PC-9 (cell line): ENCODE results near the gene RBM43. TPM values are rescaled to one million over a fixed set of nuclear protein-coding genes. Genes with fewer than 3 reads are reported as not detected.

Experiments
- BruUV-seq: library from RNA; stranded (reverse); fragments of 400-500 nt; replicated peaks from 2 replicates; lab custom pipeline; 2021; lab: Mats Ljungman, UMichigan
- CTCF ChIA-PET: fragments of 300-600 bp; sonication (Branson Sonifier 250); formaldehyde crosslinking; loops from one replicate; lab custom pipeline; 2022; ENCODE audit warnings: antibody characterized with exemption; lab: Charles Lee
- POLR2A ChIA-PET: fragments of 300-600 bp; sonication (Branson Sonifier 250); formaldehyde crosslinking; loops from one replicate; lab custom pipeline; 2022; ENCODE audit warnings: antibody characterized with exemption; ENCODE audit not compliant: unreplicated experiment; lab: Charles Lee
- DNase-seq, 2 experiments: peaks; one replicate each; pipeline versions ENCODE4 v3.0.0 to v3.0.0-alpha.2; 2015 to 2022; ENCODE audit warnings: mixed read lengths in 1 of 2
- H2AFZ ChIP-seq: fragments of 200-600 bp; sonication (generic); 2 replicates; pipeline ENCODE4 v1.8.1; 2017; ENCODE audit warnings: antibody characterized with exemption
- H3F3A ChIP-seq: fragments of 200-600 bp; sonication (generic); 2 replicates; pipeline ENCODE4 v1.8.1; 2017; ENCODE audit warnings: antibody characterized with exemption, mild to moderate bottlenecking, low read depth; ENCODE audit not compliant: insufficient read depth
- H3K27ac ChIP-seq: fragments of 200-600 bp; sonication (generic); 2 replicates; pipeline ENCODE4 v1.6.1; 2016; ENCODE audit warnings: mixed run types
- H3K27me3 ChIP-seq: fragments of 200-600 bp; sonication (generic); 2 replicates; pipeline ENCODE4 v1.6.1; 2016; ENCODE audit warnings: low read depth, mixed run types; ENCODE audit not compliant: insufficient read depth
- H3K36me3 ChIP-seq: fragments of 200-600 bp; sonication (generic); 2 replicates; pipeline ENCODE4 v1.6.1; 2016; ENCODE audit warnings: low read depth, mixed run types
- H3K4me1 ChIP-seq: fragments of 200-600 bp; sonication (generic); replicated peaks from 2 replicates; pipeline ENCODE4 v1.6.1; 2016; ENCODE audit warnings: mixed run types; ENCODE audit not compliant: insufficient read depth
- H3K4me2 ChIP-seq: fragments of 200-600 bp; sonication (generic); 2 replicates; pipeline ENCODE4 v1.6.1; 2017; ENCODE audit warnings: mixed run types
- H3K4me3 ChIP-seq: fragments of 200-600 bp; sonication (generic); 2 replicates; pipeline ENCODE4 v1.6.1; 2016; ENCODE audit warnings: mixed run types
- H3K79me2 ChIP-seq: fragments of 200-600 bp; sonication (generic); 2 replicates; pipeline ENCODE4 v1.6.1; 2017; ENCODE audit warnings: low read depth, mixed run types
- H3K9me2 ChIP-seq: fragments of 200-600 bp; sonication (generic); 2 replicates; pipeline ENCODE4 v1.8.1; 2017; ENCODE audit warnings: mild to moderate bottlenecking; ENCODE audit not compliant: insufficient read depth
- H3K9me3 ChIP-seq: fragments of 200-600 bp; sonication (generic); 2 replicates; pipeline ENCODE4 v1.8.1; 2016; ENCODE audit warnings: low read depth; ENCODE audit not compliant: insufficient read depth
- H4K20me1 ChIP-seq: fragments of 200-600 bp; sonication (generic); 2 replicates; pipeline ENCODE4 v1.8.1; 2017; ENCODE audit not compliant: insufficient read depth
- CTCF ChIP-seq: fragments of 200-600 bp; sonication (generic); conservative IDR thresholded peaks from 2 replicates; pipeline ENCODE4 v1.6.1; 2017; ENCODE audit warnings: mixed run types, antibody characterized with exemption, mild to moderate bottlenecking, moderate library complexity
- EZH2 ChIP-seq: fragments of 200-600 bp; sonication (generic); IDR thresholded peaks from 2 replicates; pipeline ENCODE4 v1.8.0; 2017; ENCODE audit warnings: antibody characterized with exemption, low read depth
- intact Hi-C: fragments of 100-400 bp; cut with micrococcal nuclease; formaldehyde crosslinking; loops from one replicate; pipeline ENCODE4 v1.10.0; 2022; ENCODE audit not compliant: unreplicated experiment
- total RNA-seq: library from RNA; stranded (reverse); gene quantifications from 2 replicates; pipeline ENCODE4 v1.2.3, GENCODE V29; 2021

Gene RBM43
- total RNA-seq, 1 experiment from 2014 or later: 5.3 TPM

DNA sequence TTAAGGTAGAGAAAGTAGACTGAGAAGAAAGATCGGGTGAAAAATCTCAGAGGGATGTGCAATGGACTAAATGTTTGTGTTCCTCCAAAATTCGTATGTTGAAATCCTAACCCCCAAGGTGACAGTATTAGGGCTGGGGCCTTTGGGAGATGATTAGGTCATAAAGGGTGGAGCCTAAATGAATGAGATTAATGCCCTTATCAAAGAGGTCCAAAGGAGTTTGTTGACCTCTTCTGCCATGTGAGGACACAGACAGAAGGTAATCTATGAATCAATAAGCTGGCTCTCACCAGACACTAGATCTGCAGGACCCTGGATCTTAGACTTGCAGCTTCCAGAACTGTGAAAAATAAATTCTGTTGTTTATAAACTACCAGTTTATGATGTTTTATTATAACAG, 30.5 kb upstream of the RBM43 start:
- ChIA-PET CTCF (no interaction called here), POLR2A (interaction anchor here (0.7 kb wide), 1 partner anchor 37 kb away, joined by 3 read pairs; no protein-coding TSS in a partner anchor)
- intact Hi-C loops: no loop called here
- peaks cover 19% of the 10 kb centered on the region for H3K4me1 ChIP-seq
- H3K4me2 ChIP-seq: no peak overlapping the region
- TF ChIP-seq EZH2: no peak
- no peak for TF ChIP-seq CTCF
- H3K9me3 ChIP-seq: no peaks in the 10 kb centered on the region
- no peak overlapping the region for H2AFZ ChIP-seq
- no peak for DNase-seq
- no peaks in the 10 kb centered on the region for H3K36me3 ChIP-seq
- H3K4me3 ChIP-seq: no peak overlapping the region
- H3K79me2 ChIP-seq: peaks cover 7% of the 10 kb centered on the region; the same call in 1 of the 2 replicates
- peaks cover 16% of the 10 kb centered on the region for H3F3A ChIP-seq
- no peak overlapping the region for H3K27ac ChIP-seq
- no peaks in the 10 kb centered on the region for H3K9me2 ChIP-seq
- BruUV-seq: no TSS peak
- no peaks in the 10 kb centered on the region for H4K20me1 ChIP-seq
- no peaks in the 10 kb centered on the region for H3K27me3 ChIP-seq

GRCh38 chr2:151291224-151291623, 29.6 kb upstream of the RBM43 start:
- no peak for TF ChIP-seq CTCF
- Histone ChIP-seq H3F3A (peaks cover 16% of the 10 kb centered on the region), H3K4me2 (no peak overlapping the region), H2AFZ (no peak overlapping the region), H3K27me3 (no peaks in the 10 kb centered on the region), H4K20me1 (no peaks in the 10 kb centered on the region), H3K9me3 (no peaks in the 10 kb centered on the region), H3K4me3 (no peak overlapping the region), H3K4me1 (peaks cover 19% of the 10 kb centered on the region), H3K36me3 (no peaks in the 10 kb centered on the region), H3K27ac (no peak overlapping the region), H3K79me2 (peaks cover 7% of the 10 kb centered on the region; the same call in 1 of the 2 replicates), H3K9me2 (no peaks in the 10 kb centered on the region)
- intact Hi-C loops: no loop called here
- ChIA-PET CTCF (no interaction called here), POLR2A (no interaction called here)
- no TSS peak for BruUV-seq
- no peak for DNase-seq

- Histone ChIP-seq H3K9me2 (no peaks in the 10 kb centered on the region), H3K4me3 (peak overlapping the region; percentile 69), H4K20me1 (no peaks in the 10 kb centered on the region), H3K27me3 (no peaks in the 10 kb centered on the region), H3F3A (peaks cover 16% of the 10 kb centered on the region), H2AFZ (peak overlapping the region; percentile 95), H3K79me2 (peaks cover 7% of the 10 kb centered on the region; the same call in 1 of the 2 replicates), H3K36me3 (no peaks in the 10 kb centered on the region), H3K9me3 (no peaks in the 10 kb centered on the region), H3K4me2 (peak overlapping the region; percentile 79), H3K27ac (peak overlapping the region; percentile 94), H3K4me1 (peaks cover 19% of the 10 kb centered on the region)
- ChIA-PET POLR2A (no interaction called here), CTCF (interaction anchor here (0.6 kb wide), 1 partner anchor 28 kb away, joined by 8 read pairs; the partner anchor contains the start of gene RBM43)
- intact Hi-C loops: loop anchor here (1.0 kb wide), 1 partner anchor 119 kb away; the partner anchor contains the start of gene RIF1
- TF ChIP-seq CTCF: no peak
- TF ChIP-seq EZH2: no peak
- peak; percentile 25 to 87 for DNase-seq
- TSS peak; percentile 76 for BruUV-seq
Measured at GRCh38 chr2:151289972-151290866, 28.6 kb upstream of the RBM43 start.
